OCI-LY3 (cell line): ENCODE data around the gene PDE4A.

Experiments
- H2AFZ ChIP-seq: fragments of 200-600, 300-600 bp; shearing (Covaris generic); 2 replicates; pipeline ENCODE4 v1.6.0; 2014; ENCODE audit warnings: antibody characterized with exemption, low read depth, low read length
- H3K27ac ChIP-seq: fragments of 200-600, 300-600 bp; sonication (generic); 2 replicates; pipeline ENCODE4 v1.5.1; 2014; ENCODE audit warnings: mild to moderate bottlenecking, low read length, moderate library complexity, mixed read lengths
- H3K27me3 ChIP-seq: fragments of 200-600, 300-600 bp; sonication (generic); 2 replicates; pipeline ENCODE4 v1.6.1; 2014; ENCODE audit warnings: low read depth, low read length, mixed read lengths
- H3K36me3 ChIP-seq: fragments of 200-600, 300-600 bp; sonication (generic); replicated peaks from 2 replicates; pipeline ENCODE3; 2014; ENCODE audit warnings: low read depth, low read length, mixed read lengths
- H3K4me1 ChIP-seq: fragments of 300-600, 200-600 bp; sonication (generic); 2 replicates; pipeline ENCODE4 v1.6.1; 2014; ENCODE audit warnings: low read length, mixed read lengths
- H3K4me2 ChIP-seq: fragments of 200-600, 300-600 bp; sonication (generic); 2 replicates; pipeline ENCODE4 v1.6.1; 2014; ENCODE audit warnings: low read length, mixed read lengths
- H3K4me3 ChIP-seq: fragments of 300-600, 200-600 bp; sonication (generic); 2 replicates; pipeline ENCODE4 v1.5.1; 2014; ENCODE audit warnings: antibody characterized with exemption, mild to moderate bottlenecking, low read length, moderate library complexity
- H3K79me2 ChIP-seq: fragments of 300-600, 200-600 bp; shearing (Covaris generic); 2 replicates; pipeline ENCODE4 v1.6.1; 2014; ENCODE audit warnings: mild to moderate bottlenecking, low read length, mixed read lengths
- H3K9ac ChIP-seq: fragments of 300-600, 200-600 bp; shearing (Covaris generic); 2 replicates; pipeline ENCODE4 v1.6.0; 2014; ENCODE audit warnings: mild to moderate bottlenecking, low read length, moderate library complexity
- H3K9me3 ChIP-seq: fragments of 200-600, 300-600 bp; shearing (Covaris generic); 2 replicates; pipeline ENCODE4 v1.6.1; 2014; ENCODE audit warnings: low read length, mixed read lengths; ENCODE audit not compliant: insufficient read depth
- H4K20me1 ChIP-seq: fragments of 200-600, 300-600 bp; sonication (generic); 2 replicates; pipeline ENCODE4 v1.6.1; 2016; ENCODE audit warnings: low read length, mixed read lengths; ENCODE audit not compliant: insufficient read depth
- EZH2phosphoT487 ChIP-seq: fragments of 200-600 bp; shearing (Covaris generic); IDR thresholded peaks from 2 replicates; pipeline ENCODE4 v1.6.1; 2018; ENCODE audit warnings: antibody characterized with exemption, mixed run types, low read depth
- TF ChIP-seq, protein P1 (sequence below): fragments of 200-600, 300-600 bp; sonication (generic); IDR thresholded peaks from 2 replicates; pipeline ENCODE4 v1.5.1; 2014; ENCODE audit warnings: antibody characterized with exemption, low read length, low read depth

Gene PDE4A

DNA sequence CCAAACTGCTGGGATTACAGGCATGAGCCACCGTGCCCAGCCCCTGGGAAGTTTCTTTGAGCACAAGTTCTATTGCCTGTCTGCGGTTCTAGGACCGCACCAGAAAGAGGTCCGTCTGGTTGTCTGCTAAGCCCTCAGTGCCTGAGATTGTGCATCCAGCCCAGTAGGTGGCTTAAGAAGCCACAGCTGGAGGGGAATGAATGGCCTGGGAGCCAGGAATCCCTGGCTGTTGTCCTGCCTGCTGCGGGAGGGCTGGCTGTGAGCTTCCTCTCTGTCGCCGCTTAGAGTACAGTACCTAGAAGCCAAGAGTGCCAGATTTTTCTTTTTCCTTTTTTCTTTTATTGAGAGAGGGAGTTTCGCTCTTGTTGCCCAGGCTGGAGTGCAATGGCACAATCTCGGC is 35.8 kb upstream of the PDE4A start:
- Histone ChIP-seq H3K27me3 (no peaks in the 10 kb centered on the region), H4K20me1 (no peaks in the 10 kb centered on the region), H2AFZ (no peak overlapping the region), H3K9me3 (no peaks in the 10 kb centered on the region), H3K4me3 (no peak overlapping the region), H3K4me1 (peaks cover 34% of the 10 kb centered on the region), H3K79me2 (peaks cover 7% of the 10 kb centered on the region), H3K9ac (no peak overlapping the region), H3K4me2 (no peak overlapping the region), H3K27ac (no peak overlapping the region), H3K36me3 (no peaks in the 10 kb centered on the region)
- TF ChIP-seq EZH2phosphoT487, result no peak
- TF ChIP-seq, protein P1, sequence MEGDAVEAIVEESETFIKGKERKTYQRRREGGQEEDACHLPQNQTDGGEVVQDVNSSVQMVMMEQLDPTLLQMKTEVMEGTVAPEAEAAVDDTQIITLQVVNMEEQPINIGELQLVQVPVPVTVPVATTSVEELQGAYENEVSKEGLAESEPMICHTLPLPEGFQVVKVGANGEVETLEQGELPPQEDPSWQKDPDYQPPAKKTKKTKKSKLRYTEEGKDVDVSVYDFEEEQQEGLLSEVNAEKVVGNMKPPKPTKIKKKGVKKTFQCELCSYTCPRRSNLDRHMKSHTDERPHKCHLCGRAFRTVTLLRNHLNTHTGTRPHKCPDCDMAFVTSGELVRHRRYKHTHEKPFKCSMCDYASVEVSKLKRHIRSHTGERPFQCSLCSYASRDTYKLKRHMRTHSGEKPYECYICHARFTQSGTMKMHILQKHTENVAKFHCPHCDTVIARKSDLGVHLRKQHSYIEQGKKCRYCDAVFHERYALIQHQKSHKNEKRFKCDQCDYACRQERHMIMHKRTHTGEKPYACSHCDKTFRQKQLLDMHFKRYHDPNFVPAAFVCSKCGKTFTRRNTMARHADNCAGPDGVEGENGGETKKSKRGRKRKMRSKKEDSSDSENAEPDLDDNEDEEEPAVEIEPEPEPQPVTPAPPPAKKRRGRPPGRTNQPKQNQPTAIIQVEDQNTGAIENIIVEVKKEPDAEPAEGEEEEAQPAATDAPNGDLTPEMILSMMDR, result no peak

GRCh38 chr19:10388957-10389356 is 31.4 kb upstream of the PDE4A start:
- Histone ChIP-seq H3K4me1 (peaks cover 28% of the 10 kb centered on the region), H3K4me3 (no peak overlapping the region), H3K9me3 (no peaks in the 10 kb centered on the region), H3K4me2 (no peak overlapping the region), H3K36me3 (peaks cover 18% of the 10 kb centered on the region), H3K9ac (no peak overlapping the region), H3K79me2 (no peaks in the 10 kb centered on the region), H3K27ac (no peak overlapping the region), H3K27me3 (no peaks in the 10 kb centered on the region), H2AFZ (no peak overlapping the region), H4K20me1 (no peaks in the 10 kb centered on the region)
- TF ChIP-seq EZH2phosphoT487, result no peak
- TF ChIP-seq, protein P1, result peak; percentile 100

- Histone ChIP-seq H3K4me3 (no peak overlapping the region), H3K36me3 (peaks cover 20% of the 10 kb centered on the region), H2AFZ (no peak overlapping the region), H3K9me3 (no peaks in the 10 kb centered on the region), H4K20me1 (no peaks in the 10 kb centered on the region), H3K4me1 (peaks cover 28% of the 10 kb centered on the region), H3K79me2 (no peaks in the 10 kb centered on the region), H3K27ac (0 out of 2 replicates have a peak overlapping the region, but pooled peaks have one; percentile 4), H3K27me3 (no peaks in the 10 kb centered on the region), H3K9ac (no peak overlapping the region), H3K4me2 (no peak overlapping the region)
- TF ChIP-seq, protein P1, result peak; percentile 49
- no peak for TF ChIP-seq EZH2phosphoT487
Measured at GRCh38 chr19:10389863-10390262, 30.5 kb upstream of the PDE4A start.

- no peak overlapping the region for H3K4me3 ChIP-seq
- H3K36me3 ChIP-seq, result peaks cover 26% of the 10 kb centered on the region
- no peak overlapping the region for H3K9ac ChIP-seq
- no peak overlapping the region for H3K27ac ChIP-seq
- no peaks in the 10 kb centered on the region for H3K9me3 ChIP-seq
- no peaks in the 10 kb centered on the region for H4K20me1 ChIP-seq
- no peak overlapping the region for H3K4me2 ChIP-seq
- H3K27me3 ChIP-seq, result no peaks in the 10 kb centered on the region
- no peak for TF ChIP-seq EZH2phosphoT487
- TF ChIP-seq, protein P1, result peak; percentile 98
- H3K4me1 ChIP-seq, result peaks cover 22% of the 10 kb centered on the region
- H3K79me2 ChIP-seq, result no peaks in the 10 kb centered on the region
- no peak overlapping the region for H2AFZ ChIP-seq
Measured at GRCh38 chr19:10390652-10391286, 29.6 kb upstream of the PDE4A start.
